Psoas muscle (tissue), 8 donors: ENCODE measurements around the gene OSMR. TPM values are rescaled to one million over a fixed set of nuclear protein-coding genes. Genes with fewer than 3 reads are reported as not detected.

Experiments
- ATAC-seq, 4 donors: fragments of 200-7000 bp; cut with Tn5 transposase; one replicate each; pipeline ENCODE4 v1.9.1; 2020; ENCODE audit warnings: moderate library complexity in 3 of 4, mild to moderate bottlenecking in 2 of 4
- DNase-seq, 2 donors: peaks; one replicate each; pipeline ENCODE4 v3.0.0-alpha.2; 2020
- H3K27ac ChIP-seq: fragments of 200-600 bp; one replicate; pipeline ENCODE4 v1.8.0; 2022
- H3K27me3 ChIP-seq, 3 donors: fragments of 200-600 bp in 1 of 3; one replicate each; pipeline versions ENCODE4 v1.6.1 to v1.8.0; 2013 to 2022; ENCODE audit warnings: low read length in 2 of 3, mild to moderate bottlenecking in 2 of 3, moderate library complexity in 1 of 3; ENCODE audit not compliant: insufficient read depth in 3 of 3
- H3K36me3 ChIP-seq, 2 donors: fragments of 200-600 bp in 1 of 2; one replicate each; pipeline versions ENCODE4 v1.6.1 to v1.8.0; 2013 to 2022; ENCODE audit warnings: low read depth in 1 of 2, mild to moderate bottlenecking in 1 of 2, moderate library complexity in 1 of 2; ENCODE audit not compliant: insufficient read depth in 1 of 2
- H3K4me1 ChIP-seq: fragments of 200-600 bp; one replicate; pipeline ENCODE4 v1.8.0; 2022
- H3K4me3 ChIP-seq: fragments of 200-600 bp; one replicate; pipeline ENCODE4 v1.8.0; 2022; ENCODE audit warnings: mild to moderate bottlenecking
- H3K9me3 ChIP-seq: fragments of 200-600 bp; one replicate; pipeline ENCODE4 v1.8.0; 2022
- CTCF ChIP-seq: fragments of 200-600 bp; IDR thresholded peaks from one replicate; pipeline ENCODE4 v1.8.0; 2022; ENCODE audit warnings: antibody characterized with exemption
- WGBS, 3 donors: extraction: QIAGEN DNeasy Blood & Tissue Kit; methylation state at CpG; one replicate each; pipeline versions ENCODE4 v1.1.6 to v1.1.7; 2013; 5-methylcytosine and 5-hydroxymethylcytosine counted together
- intact Hi-C, 2 donors: fragments of 100-400 bp; cut with DNase I; formaldehyde crosslinking; loops; one replicate each; pipeline versions ENCODE4 v1.11.0 to v1.14.2; 2022
- polyA plus RNA-seq, 3 donors: library from polyadenylated mRNA; stranded (reverse); fragments of 200-250 nt; gene quantifications; one replicate each; pipeline ENCODE4 v1.2.3, GENCODE V29; 2013
- total RNA-seq, 4 donors: library from RNA; stranded (reverse); fragmentation: NEBNext Ultra II Directional in 2 of 4; extraction: Animal tissue kit (Norgen Biotek cat#: 25700) in 2 of 4; gene quantifications; one replicate each; pipeline versions ENCODE4 v1.2.1 to v1.2.4, GENCODE V29; 2021 to 2023
- donor health status: healthy with polysubstance abuse.
- donor health status: DM: no; HTN: no; CAD: no; lungs with moderate emphysema.
- donor health status: Bipolar disorder and iron deficiency.
- donor health status: healthy.
- donor health status: DM: yes; HTN: yes; CAD: no.
- donor health status: DM: no; HTN: no; CAD: no.
- donor health status: DM: no; HTN: no; CAD: no.
- donor health status: DM: yes; HTN: yes; CAD: no.

The OSMR gene
- total and polyA plus RNA-seq, 7 donors: 3.2 to 27.0 (median 9.9) TPM

GRCh38 chr5:38825494-38825893 is 20.3 kb upstream of the OSMR start:
- Histone ChIP-seq H3K4me1 (no peaks in the 10 kb centered on the region), H3K9me3 (no peaks in the 10 kb centered on the region), H3K36me3 (peaks cover 4 to 5% of the 10 kb centered on the region in 2 donors), H3K27me3 (peaks cover 0 to 2% (median 0%) of the 10 kb centered on the region in 3 donors), H3K27ac (no peak overlapping the region), H3K4me3 (no peak overlapping the region)
- no peak for DNase-seq
- ATAC-seq: no peak
- intact Hi-C loops: no loop called here
- no peak for TF ChIP-seq CTCF
- WGBS, 3 donors: 60 to 74% (median 71%) methylated on average over 1 of the region's 1 CpG

GRCh38 chr5:38827525-38827924 is 18.3 kb upstream of the OSMR start:
- 91 to 99% (median 96%) methylated on average over 4 of the region's 4 CpGs for WGBS, 3 donors
- Histone ChIP-seq H3K27me3 (peaks cover 0 to 2% (median 0%) of the 10 kb centered on the region in 3 donors), H3K36me3 (peaks cover 4 to 5% of the 10 kb centered on the region in 2 donors), H3K4me3 (no peak overlapping the region), H3K27ac (no peak overlapping the region), H3K9me3 (no peaks in the 10 kb centered on the region), H3K4me1 (no peaks in the 10 kb centered on the region)
- intact Hi-C loops: no loop called here
- DNase-seq: no peak
- ATAC-seq: no peak
- no peak for TF ChIP-seq CTCF

GRCh38 chr5:38830521-38831051 is 15.2 kb upstream of the OSMR start:
- TF ChIP-seq CTCF: no peak
- no peak overlapping the region for H3K4me3 ChIP-seq
- H3K36me3 ChIP-seq: peaks cover 4 to 5% of the 10 kb centered on the region in 2 donors
- no peaks in the 10 kb centered on the region for H3K4me1 ChIP-seq
- no peak for DNase-seq
- intact Hi-C loops: loop anchor here (5.0 to 10.0 kb wide), 2 partner anchors 92 to 94 kb away; no protein-coding TSS in a partner anchor
- WGBS, 3 donors: 84 to 96% (median 93%) methylated on average over 3 of the region's 3 CpGs
- H3K27me3 ChIP-seq: peaks cover 0 to 2% (median 0%) of the 10 kb centered on the region in 3 donors
- H3K9me3 ChIP-seq: no peaks in the 10 kb centered on the region
- ATAC-seq: peak in 3 of 4 donors; percentile 35 to 72 (median 51)
- H3K27ac ChIP-seq: no peak overlapping the region

GRCh38 chr5:38831117-38831516 is 14.7 kb upstream of the OSMR start:
- Histone ChIP-seq H3K27ac (no peak overlapping the region), H3K36me3 (peaks cover 4 to 5% of the 10 kb centered on the region in 2 donors), H3K9me3 (no peaks in the 10 kb centered on the region), H3K4me1 (no peaks in the 10 kb centered on the region), H3K27me3 (no peaks in the 10 kb centered on the region), H3K4me3 (no peak overlapping the region)
- ATAC-seq (no peak), DNase-seq (no peak)
- TF ChIP-seq CTCF: no peak
- 81 to 83% (median 83%) methylated on average over 5 of the region's 5 CpGs for WGBS, 3 donors
- intact Hi-C loops: loop anchor here (5.0 to 10.0 kb wide), 2 partner anchors 91 to 94 kb away; no protein-coding TSS in a partner anchor

- peak; percentile 32 for TF ChIP-seq CTCF
- Histone ChIP-seq H3K36me3 (peaks cover 4 to 5% of the 10 kb centered on the region in 2 donors), H3K4me3 (no peak overlapping the region), H3K27ac (no peak overlapping the region), H3K27me3 (no peaks in the 10 kb centered on the region), H3K4me1 (no peaks in the 10 kb centered on the region), H3K9me3 (no peaks in the 10 kb centered on the region)
- ATAC-seq (peak in 2 of 4 donors; percentile 60 to 71), DNase-seq (no peak)
- WGBS, 3 donors: 31 to 34% (median 32%) methylated on average over 3 of the region's 3 CpGs
- intact Hi-C loops: loop anchor here (5.0 to 10.0 kb wide), 2 partner anchors 90 to 93 kb away; no protein-coding TSS in a partner anchor
Observed at GRCh38 chr5:38831909-38832308, 13.9 kb upstream of the OSMR start.
